ENCODE results near the gene RGL4.

Gene RGL4

GRCh38 chr22:23681026-23681809 lies 9.6 kb upstream of the RGL4 start:
- no peak for DNase-seq

GRCh38 chr22:23682077-23682476 lies 8.7 kb upstream of the RGL4 start:
- no peak for DNase-seq

GRCh38 chr22:23682827-23683355 lies 7.9 kb upstream of the RGL4 start:
- no peak for DNase-seq

GRCh38 chr22:23683545-23683944 lies 7.3 kb upstream of the RGL4 start:
- no peak for DNase-seq

- no peak for DNase-seq
These were observed 6.8 kb upstream of the RGL4 start for GRCh38 chr22:23684026-23684425.

- no peak for DNase-seq
These were observed 6.2 kb upstream of the RGL4 start for GRCh38 chr22:23684561-23685031.

GRCh38 chr22:23685205-23685784 lies 5.5 kb upstream of the RGL4 start:
- no peak for DNase-seq

GRCh38 chr22:23686416-23687024 lies 4.3 kb upstream of the RGL4 start:
- no peak for DNase-seq

GRCh38 chr22:23688121-23688520 lies 2.7 kb upstream of the RGL4 start:
- no peak for DNase-seq

GRCh38 chr22:23688571-23688970 lies 2.2 kb upstream of the RGL4 start:
- DNase-seq = no peak

GRCh38 chr22:23689414-23689813 lies 1.4 kb upstream of the RGL4 start:
- DNase-seq = no peak

- no peak for DNase-seq
These were observed 1.1 kb downstream of the RGL4 start for GRCh38 chr22:23691748-23692423.

- DNase-seq = no peak
These were observed 1.9 kb downstream of the RGL4 start for GRCh38 chr22:23692598-23693291.

- no peak for DNase-seq
These were observed 3.3 kb downstream of the RGL4 start for GRCh38 chr22:23693979-23694680.

- no peak for DNase-seq
These were observed 4.3 kb downstream of the RGL4 start for GRCh38 chr22:23695141-23695540.

- DNase-seq = no peak
These were observed 4.9 kb downstream of the RGL4 start for GRCh38 chr22:23695571-23696325.

GRCh38 chr22:23696326-23696851 lies 5.6 kb downstream of the RGL4 start:
- DNase-seq = no peak

GRCh38 chr22:23697031-23697970 lies 6.5 kb downstream of the RGL4 start:
- no peak for DNase-seq

GRCh38 chr22:23698094-23698493 lies 7.3 kb downstream of the RGL4 start:
- DNase-seq = no peak
